H4 (cell line): ENCODE data around the gene USP28. TPM values are rescaled to one million over a fixed set of nuclear protein-coding genes. Genes with fewer than 3 reads are reported as not detected.
A peak's percentile ranks its signal among the peaks of the same experiment; 100 is the strongest.
"Not testable (repeated sequence)": the region's sequence is repeated elsewhere in the genome, so short reads cannot be mapped to it uniquely, and the experiment has no call there.

ENCODE experiments used
- DNase-seq: peaks from one replicate; pipeline ENCODE4 v3.0.0-alpha.2; 2015; ENCODE audit warnings: low spot score
- total RNA-seq: library from RNA; depleted of rRNA; stranded (reverse); fragments of >200 nt; shearing (Covaris generic); gene quantifications from 2 replicates; pipeline ENCODE4 v1.2.3, GENCODE V29; 2014

The USP28 gene
- total RNA-seq, 1 experiment from 2014 or later, result 32.0 TPM

GRCh38 chr11:113835306-113835705 lies 40.1 kb downstream of the USP28 start:
- DNase-seq, result no peak

GRCh38 chr11:113833151-113833550 lies 42.2 kb downstream of the USP28 start:
- no peak for DNase-seq

GRCh38 chr11:113831314-113831713 lies 44.1 kb downstream of the USP28 start:
- no peak for DNase-seq

- DNase-seq, result no peak
These were observed 45.6 kb downstream of the USP28 start for GRCh38 chr11:113829751-113830150.

- no peak for DNase-seq
These were observed 47.2 kb downstream of the USP28 start for GRCh38 chr11:113828191-113828590.

GRCh38 chr11:113827477-113827876 lies 47.9 kb downstream of the USP28 start:
- DNase-seq, result no peak

GRCh38 chr11:113818426-113818825 lies 56.9 kb downstream of the USP28 start:
- DNase-seq, result no peak

- no peak for DNase-seq
These were observed 57.7 kb downstream of the USP28 start for GRCh38 chr11:113817626-113818025.

- DNase-seq, result no peak
These were observed 58.2 kb downstream of the USP28 start for GRCh38 chr11:113817162-113817561.

- DNase-seq, result no peak
These were observed 61.2 kb downstream of the USP28 start for GRCh38 chr11:113814181-113814580.

GRCh38 chr11:113808931-113809330 lies 66.4 kb downstream of the USP28 start:
- DNase-seq, result no peak

GRCh38 chr11:113806406-113806805 lies 69.0 kb downstream of the USP28 start:
- DNase-seq, result peak; percentile 27

GRCh38 chr11:113805640-113806039 lies 69.7 kb downstream of the USP28 start:
- no peak for DNase-seq

- DNase-seq, result no peak
These were observed 72.8 kb downstream of the USP28 start for GRCh38 chr11:113802621-113803020.

GRCh38 chr11:113796663-113797259 lies 78.6 kb downstream of the USP28 start:
- DNase-seq, result peak; percentile 41

- DNase-seq, result no peak
These were observed 85.6 kb downstream of the USP28 start for GRCh38 chr11:113789675-113790320.

GRCh38 chr11:113789016-113789415 lies 86.4 kb downstream of the USP28 start:
- not testable (repeated sequence) for DNase-seq

GRCh38 chr11:113782134-113782533 lies 93.2 kb downstream of the USP28 start:
- DNase-seq, result no peak

- DNase-seq, result no peak
These were observed 93.7 kb downstream of the USP28 start for GRCh38 chr11:113781682-113782081.

- no peak for DNase-seq
These were observed 95.9 kb downstream of the USP28 start, which contains the start of gene CLDN25 for GRCh38 chr11:113779496-113779895. CLDN25 (plus strand) TSS chr11:113779796; CDS start chr11:113779796, 0 bp downstream.

- peak; percentile 53 for DNase-seq
These were observed 97.1 kb downstream of the USP28 start for GRCh38 chr11:113778111-113778910.

- DNase-seq, result no peak
These were observed 101.2 kb downstream of the USP28 start for GRCh38 chr11:113774174-113774503.
